ENCODE measurements around the gene ERRFI1.
A peak's percentile ranks its signal among the peaks of the same experiment; 100 is the strongest.
"Not testable (repeated sequence)": the region's sequence is repeated elsewhere in the genome, so short reads cannot be mapped to it uniquely, and the experiment has no call there.

The ERRFI1 gene

GRCh38 chr1:8026153-8026975, at the start of gene ERRFI1:
Gene ERRFI1 (minus strand): TSS chr1:8026309. CDS start chr1:8015619, 10,690 bp downstream.
- peak; percentile 75 to 77 for DNase-seq (ENCODE audit: low read depth in 1 of 2, low spot score in 1 of 2)

- no peak for DNase-seq (ENCODE audit: low read depth in 1 of 2, low spot score in 1 of 2)
These were observed 49.5 kb upstream of the ERRFI1 start for GRCh38 chr1:8075511-8076051.

GRCh38 chr1:8073112-8073855, 47.2 kb upstream of the ERRFI1 start:
- no peak for DNase-seq (ENCODE audit: low read depth in 1 of 2, low spot score in 1 of 2)

GRCh38 chr1:8070381-8070811, 44.3 kb upstream of the ERRFI1 start:
- DNase-seq (ENCODE audit: low read depth in 1 of 2, low spot score in 1 of 2), result no peak

- not testable (repeated sequence) for DNase-seq (ENCODE audit: low read depth in 1 of 2, low spot score in 1 of 2)
These were observed 43.7 kb upstream of the ERRFI1 start for GRCh38 chr1:8069614-8070320.

GRCh38 chr1:8065369-8065768, 39.3 kb upstream of the ERRFI1 start:
- DNase-seq (ENCODE audit: low read depth in 1 of 2, low spot score in 1 of 2), result no peak

GRCh38 chr1:8063298-8064036, 37.4 kb upstream of the ERRFI1 start:
- no peak for DNase-seq (ENCODE audit: low read depth in 1 of 2, low spot score in 1 of 2)

- DNase-seq (ENCODE audit: low read depth in 1 of 2, low spot score in 1 of 2), result no peak
These were observed 36.8 kb upstream of the ERRFI1 start for GRCh38 chr1:8062861-8063260.

- no peak for DNase-seq (ENCODE audit: low read depth in 1 of 2, low spot score in 1 of 2)
These were observed 35.7 kb upstream of the ERRFI1 start for GRCh38 chr1:8061673-8062386.

GRCh38 chr1:8061210-8061609, 35.1 kb upstream of the ERRFI1 start:
- DNase-seq (ENCODE audit: low read depth in 1 of 2, low spot score in 1 of 2), result no peak

- no peak for DNase-seq (ENCODE audit: low read depth in 1 of 2, low spot score in 1 of 2)
These were observed 33.1 kb upstream of the ERRFI1 start for GRCh38 chr1:8059161-8059622.

- DNase-seq (ENCODE audit: low read depth in 1 of 2, low spot score in 1 of 2), result not testable (repeated sequence)
These were observed 31.7 kb upstream of the ERRFI1 start for GRCh38 chr1:8057779-8058178.

GRCh38 chr1:8055973-8056372, 29.9 kb upstream of the ERRFI1 start:
- DNase-seq (ENCODE audit: low read depth in 1 of 2, low spot score in 1 of 2), result no peak

- no peak for DNase-seq (ENCODE audit: low read depth in 1 of 2, low spot score in 1 of 2)
These were observed 27.9 kb upstream of the ERRFI1 start for GRCh38 chr1:8053878-8054567.

GRCh38 chr1:8051650-8052049, 25.5 kb upstream of the ERRFI1 start:
- no peak for DNase-seq (ENCODE audit: low read depth in 1 of 2, low spot score in 1 of 2)

GRCh38 chr1:8049229-8049628, 23.1 kb upstream of the ERRFI1 start:
- DNase-seq (ENCODE audit: low read depth in 1 of 2, low spot score in 1 of 2), result not testable (repeated sequence)

GRCh38 chr1:8047686-8048445, 21.8 kb upstream of the ERRFI1 start:
- no peak for DNase-seq (ENCODE audit: low read depth in 1 of 2, low spot score in 1 of 2)

GRCh38 chr1:8047112-8047511, 21.0 kb upstream of the ERRFI1 start:
- no peak for DNase-seq (ENCODE audit: low read depth in 1 of 2, low spot score in 1 of 2)

- no peak for DNase-seq (ENCODE audit: low read depth in 1 of 2, low spot score in 1 of 2)
These were observed 20.3 kb upstream of the ERRFI1 start for GRCh38 chr1:8046391-8046790.
